Colonic mucosa (tissue), 4 donors: ENCODE data around the gene NDUFA13. TPM values are rescaled to one million over a fixed set of nuclear protein-coding genes. Genes with fewer than 3 reads are reported as not detected.

ENCODE experiments used
- DNase-seq: peaks from one replicate; pipeline ENCODE4 v3.0.0-alpha.2; 2020
- H3K27ac ChIP-seq: fragments of 200-600 bp; one replicate; pipeline ENCODE4 v1.8.0; 2021
- H3K27me3 ChIP-seq: fragments of 200-600 bp; one replicate; pipeline ENCODE4 v1.8.0; 2021
- H3K36me3 ChIP-seq: fragments of 200-600 bp; one replicate; pipeline ENCODE4 v1.8.0; 2021
- H3K4me1 ChIP-seq: fragments of 200-600 bp; one replicate; pipeline ENCODE4 v1.8.0; 2021; ENCODE audit warnings: mild to moderate bottlenecking
- H3K4me3 ChIP-seq: fragments of 200-600 bp; one replicate; pipeline ENCODE4 v1.8.0; 2021
- H3K9ac ChIP-seq, 2 donors: one replicate each; pipeline ENCODE4 v1.7.0; 2013; ENCODE audit warnings: control low read depth in 2 of 2, low read depth in 2 of 2, low read length in 2 of 2
- H3K9me3 ChIP-seq: fragments of 200-600 bp; one replicate; pipeline ENCODE4 v1.8.0; 2021
- intact Hi-C: fragments of 100-400 bp; cut with DNase I; formaldehyde crosslinking; loops from one replicate; pipeline ENCODE4 v1.14.1; 2022
- total RNA-seq, 2 donors: library from RNA; stranded (reverse); fragmentation: NEBNext Ultra II Directional in 1 of 2; extraction: Animal tissue kit (Norgen Biotek cat#: 25700) in 1 of 2; gene quantifications; one replicate each; pipeline ENCODE4 v1.2.1, GENCODE V29; 2021
- TF ChIP-seq, protein P1 (sequence below): fragments of 200-600 bp; IDR thresholded peaks from one replicate; pipeline ENCODE4 v1.8.0; 2022; ENCODE audit warnings: antibody characterized with exemption, mild to moderate bottlenecking
- donor health status: healthy.
- donor health status: DM: no; HTN: no; CAD: no.
- donor health status: DM: no; HTN: no; CAD: no.

Gene NDUFA13
- total RNA-seq, 2 donors from 2014 or later = 399 to 494 TPM

DNA sequence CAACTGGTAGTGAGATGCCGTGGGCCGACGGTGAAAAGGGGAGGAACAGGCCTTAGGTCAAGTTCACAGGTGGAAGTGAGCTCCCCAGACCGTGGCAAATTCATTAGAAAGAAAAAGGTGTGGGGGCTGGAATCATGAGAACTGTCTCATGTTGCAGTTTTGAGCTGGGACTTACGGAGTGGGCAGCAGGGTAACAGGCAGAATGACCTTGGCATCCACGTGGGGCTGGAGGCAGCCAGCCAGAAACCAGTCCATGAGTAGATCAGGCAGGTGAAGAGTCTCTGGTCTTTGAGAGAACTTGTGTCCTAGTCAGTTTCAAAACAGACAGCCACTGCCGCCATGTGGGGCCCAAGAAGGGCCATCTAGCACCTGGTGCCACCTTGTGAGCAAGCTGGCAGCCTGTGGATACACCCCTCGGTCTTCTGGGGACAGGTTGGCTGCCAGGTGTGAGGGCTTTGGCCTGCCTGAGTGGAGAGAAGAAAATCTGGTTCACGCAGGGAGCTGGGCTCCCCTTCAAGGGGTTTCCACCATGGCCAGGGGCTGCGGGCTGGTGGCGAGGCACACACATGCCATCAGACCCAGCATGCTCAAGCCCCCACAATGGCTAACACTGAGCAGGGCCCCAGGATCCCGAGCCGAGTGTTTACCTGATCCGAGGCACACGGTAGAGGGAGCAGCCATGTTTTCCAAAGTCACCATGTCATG, 24.6 kb upstream of the NDUFA13 start:
- Histone ChIP-seq H3K9ac (no peak overlapping the region), H3K36me3 (peaks cover 16% of the 10 kb centered on the region), H3K9me3 (no peaks in the 10 kb centered on the region), H3K27ac (no peak overlapping the region), H3K4me3 (no peak overlapping the region), H3K4me1 (peaks cover 29% of the 10 kb centered on the region), H3K27me3 (no peaks in the 10 kb centered on the region)
- intact Hi-C loops = loop anchor here (2.0 to 5.0 kb wide), 2 partner anchors 84 to 125 kb away; partner anchors contain the start of gene GATAD2A
- no peak for DNase-seq
- TF ChIP-seq, protein P1, sequence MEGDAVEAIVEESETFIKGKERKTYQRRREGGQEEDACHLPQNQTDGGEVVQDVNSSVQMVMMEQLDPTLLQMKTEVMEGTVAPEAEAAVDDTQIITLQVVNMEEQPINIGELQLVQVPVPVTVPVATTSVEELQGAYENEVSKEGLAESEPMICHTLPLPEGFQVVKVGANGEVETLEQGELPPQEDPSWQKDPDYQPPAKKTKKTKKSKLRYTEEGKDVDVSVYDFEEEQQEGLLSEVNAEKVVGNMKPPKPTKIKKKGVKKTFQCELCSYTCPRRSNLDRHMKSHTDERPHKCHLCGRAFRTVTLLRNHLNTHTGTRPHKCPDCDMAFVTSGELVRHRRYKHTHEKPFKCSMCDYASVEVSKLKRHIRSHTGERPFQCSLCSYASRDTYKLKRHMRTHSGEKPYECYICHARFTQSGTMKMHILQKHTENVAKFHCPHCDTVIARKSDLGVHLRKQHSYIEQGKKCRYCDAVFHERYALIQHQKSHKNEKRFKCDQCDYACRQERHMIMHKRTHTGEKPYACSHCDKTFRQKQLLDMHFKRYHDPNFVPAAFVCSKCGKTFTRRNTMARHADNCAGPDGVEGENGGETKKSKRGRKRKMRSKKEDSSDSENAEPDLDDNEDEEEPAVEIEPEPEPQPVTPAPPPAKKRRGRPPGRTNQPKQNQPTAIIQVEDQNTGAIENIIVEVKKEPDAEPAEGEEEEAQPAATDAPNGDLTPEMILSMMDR = no peak

GRCh38 chr19:19492026-19492610, 23.9 kb upstream of the NDUFA13 start:
- H3K4me3 ChIP-seq = no peak overlapping the region
- H3K36me3 ChIP-seq = peaks cover 17% of the 10 kb centered on the region
- no peak for DNase-seq
- H3K9ac ChIP-seq = no peak overlapping the region
- H3K9me3 ChIP-seq = no peaks in the 10 kb centered on the region
- TF ChIP-seq, protein P1 = no peak
- peaks cover 29% of the 10 kb centered on the region for H3K4me1 ChIP-seq
- intact Hi-C loops = loop anchor here (5.0 kb wide), 1 partner anchor 85 kb away; the partner anchor contains the start of gene GATAD2A
- H3K27ac ChIP-seq = no peak overlapping the region
- no peaks in the 10 kb centered on the region for H3K27me3 ChIP-seq

- Histone ChIP-seq H3K27ac (no peak overlapping the region), H3K4me3 (no peak overlapping the region), H3K27me3 (no peaks in the 10 kb centered on the region), H3K9me3 (no peaks in the 10 kb centered on the region), H3K9ac (no peak overlapping the region), H3K4me1 (peaks cover 14% of the 10 kb centered on the region), H3K36me3 (peaks cover 21% of the 10 kb centered on the region)
- no peak for DNase-seq
- intact Hi-C loops = loop anchor here (5.0 kb wide), 1 partner anchor 87 kb away; the partner anchor contains the start of gene GATAD2A
- TF ChIP-seq, protein P1 = no peak
Observed at GRCh38 chr19:19493841-19494546, 22.0 kb upstream of the NDUFA13 start.

DNA sequence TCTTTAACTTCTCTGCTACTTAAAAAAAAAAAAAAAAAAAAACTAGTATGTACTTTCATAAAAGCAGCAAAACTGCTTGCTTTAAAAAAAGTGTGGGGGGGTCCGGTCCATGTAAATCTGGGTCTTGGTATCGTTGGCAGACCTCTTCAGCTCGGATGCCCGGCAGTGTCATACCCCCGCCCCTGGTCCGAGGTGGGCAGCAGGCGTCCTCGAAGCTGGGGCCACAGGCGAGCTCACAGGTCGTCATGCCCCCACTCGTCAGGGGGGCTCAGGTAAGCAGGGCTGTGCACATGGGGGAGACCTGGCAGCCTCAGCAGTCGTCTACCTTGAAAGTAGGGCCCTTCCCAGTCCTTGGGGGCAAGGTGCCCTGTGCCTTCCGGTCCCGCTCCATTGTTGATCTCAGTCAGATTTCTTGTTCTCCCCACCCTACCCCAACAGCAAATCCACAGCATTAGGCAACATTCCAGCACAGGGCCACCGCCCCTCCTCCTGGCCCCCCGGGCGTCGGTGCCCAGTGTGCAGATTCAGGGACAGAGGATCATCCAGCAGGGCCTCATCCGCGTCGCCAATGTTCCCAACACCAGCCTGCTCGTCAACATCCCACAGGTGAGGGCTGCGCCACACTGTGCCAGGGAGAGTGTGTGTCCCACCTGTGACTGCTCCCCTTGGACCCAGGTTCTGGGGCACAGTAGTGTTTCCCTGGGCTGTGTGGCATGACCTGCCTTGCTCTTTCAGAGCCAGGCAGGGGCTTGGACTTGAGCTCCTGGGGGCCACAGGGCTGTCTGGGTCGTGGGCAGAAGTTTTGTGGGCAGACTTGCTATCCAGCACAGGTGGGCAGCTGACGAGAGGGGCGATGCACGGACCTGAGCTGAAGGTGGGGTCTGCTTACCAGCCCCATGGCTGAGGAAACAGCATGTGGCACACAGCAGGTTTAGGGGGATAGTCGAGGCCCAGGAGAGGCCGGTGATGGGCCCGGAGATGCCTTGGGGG, 20.1 kb upstream of the NDUFA13 start:
- H3K9ac ChIP-seq = no peak overlapping the region
- TF ChIP-seq, protein P1 = no peak
- H3K4me1 ChIP-seq = no peaks in the 10 kb centered on the region
- DNase-seq = no peak
- H3K27me3 ChIP-seq = no peaks in the 10 kb centered on the region
- H3K9me3 ChIP-seq = no peaks in the 10 kb centered on the region
- no peak overlapping the region for H3K4me3 ChIP-seq
- no peak overlapping the region for H3K27ac ChIP-seq
- intact Hi-C loops = no loop called here
- peaks cover 27% of the 10 kb centered on the region for H3K36me3 ChIP-seq
